Panc1 (cell line): Measurements from ENCODE around the gene BTG4.

Source experiments
- TCF7L2 ChIP-seq: IDR thresholded peaks from 2 replicates; pipeline ENCODE4 v1.6.1; 2011; ENCODE audit warnings: mild to moderate bottlenecking, low read depth, low read length, inconsistent platforms
- TF ChIP-seq, protein P1 (sequence below), 2 experiments: IDR thresholded peaks; 2 replicates each; pipeline ENCODE4 v1.6.1; 2011 to 2012; ENCODE audit warnings: low read depth in 2 of 2, control low read depth in 1 of 2, low read length in 1 of 2, mild to moderate bottlenecking in 1 of 2, moderate library complexity in 1 of 2; ENCODE audit not compliant: insufficient read depth in 1 of 2
- TF ChIP-seq, protein P2 (sequence below): fragments of 450-650 bp; IDR thresholded peaks from 2 replicates; pipeline ENCODE4 v1.5.1; 2017; ENCODE audit warnings: mild to moderate bottlenecking

DNA sequence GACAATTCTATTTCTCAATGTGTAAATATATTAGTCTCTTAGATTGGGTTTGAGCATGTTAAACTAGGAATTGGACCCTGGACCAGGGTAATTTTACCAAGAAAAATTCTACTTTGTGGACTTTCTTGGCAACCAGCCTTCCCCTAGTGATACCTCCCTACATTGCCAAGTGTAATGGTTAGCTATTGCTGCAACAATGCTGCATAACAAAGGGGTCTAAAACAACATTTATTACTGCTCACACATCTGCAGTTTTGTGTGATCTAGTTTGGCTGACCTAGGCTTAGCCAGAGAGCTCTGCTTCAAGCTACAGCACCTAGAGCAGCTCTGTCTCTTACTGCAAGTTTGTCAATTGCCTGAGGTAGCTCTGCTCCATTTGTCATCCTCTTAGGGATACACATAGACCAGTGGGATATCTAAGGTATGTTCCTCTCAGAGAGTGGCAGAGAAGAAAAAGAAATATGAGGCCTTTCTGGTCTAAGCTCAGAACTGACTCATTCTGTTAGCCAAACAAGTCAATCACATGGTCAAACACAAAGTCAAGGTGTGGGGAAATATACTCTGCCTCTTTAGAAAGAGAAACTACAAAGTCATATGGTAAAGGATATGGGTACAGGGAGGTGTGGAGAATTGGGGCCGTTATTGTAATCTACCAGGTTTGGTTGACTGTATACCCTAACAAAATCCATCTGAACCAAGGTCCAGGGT lies 26.4 kb upstream of the BTG4 start:
- TF ChIP-seq, protein P1, sequence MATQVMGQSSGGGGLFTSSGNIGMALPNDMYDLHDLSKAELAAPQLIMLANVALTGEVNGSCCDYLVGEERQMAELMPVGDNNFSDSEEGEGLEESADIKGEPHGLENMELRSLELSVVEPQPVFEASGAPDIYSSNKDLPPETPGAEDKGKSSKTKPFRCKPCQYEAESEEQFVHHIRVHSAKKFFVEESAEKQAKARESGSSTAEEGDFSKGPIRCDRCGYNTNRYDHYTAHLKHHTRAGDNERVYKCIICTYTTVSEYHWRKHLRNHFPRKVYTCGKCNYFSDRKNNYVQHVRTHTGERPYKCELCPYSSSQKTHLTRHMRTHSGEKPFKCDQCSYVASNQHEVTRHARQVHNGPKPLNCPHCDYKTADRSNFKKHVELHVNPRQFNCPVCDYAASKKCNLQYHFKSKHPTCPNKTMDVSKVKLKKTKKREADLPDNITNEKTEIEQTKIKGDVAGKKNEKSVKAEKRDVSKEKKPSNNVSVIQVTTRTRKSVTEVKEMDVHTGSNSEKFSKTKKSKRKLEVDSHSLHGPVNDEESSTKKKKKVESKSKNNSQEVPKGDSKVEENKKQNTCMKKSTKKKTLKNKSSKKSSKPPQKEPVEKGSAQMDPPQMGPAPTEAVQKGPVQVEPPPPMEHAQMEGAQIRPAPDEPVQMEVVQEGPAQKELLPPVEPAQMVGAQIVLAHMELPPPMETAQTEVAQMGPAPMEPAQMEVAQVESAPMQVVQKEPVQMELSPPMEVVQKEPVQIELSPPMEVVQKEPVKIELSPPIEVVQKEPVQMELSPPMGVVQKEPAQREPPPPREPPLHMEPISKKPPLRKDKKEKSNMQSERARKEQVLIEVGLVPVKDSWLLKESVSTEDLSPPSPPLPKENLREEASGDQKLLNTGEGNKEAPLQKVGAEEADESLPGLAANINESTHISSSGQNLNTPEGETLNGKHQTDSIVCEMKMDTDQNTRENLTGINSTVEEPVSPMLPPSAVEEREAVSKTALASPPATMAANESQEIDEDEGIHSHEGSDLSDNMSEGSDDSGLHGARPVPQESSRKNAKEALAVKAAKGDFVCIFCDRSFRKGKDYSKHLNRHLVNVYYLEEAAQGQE (IDR thresholded peaks at IDR 0.05; ENCODE audit: insufficient read depth in 1 of 2, low read depth in 2 of 2, low read length in 1 of 2): no peak
- TF ChIP-seq, protein P2, sequence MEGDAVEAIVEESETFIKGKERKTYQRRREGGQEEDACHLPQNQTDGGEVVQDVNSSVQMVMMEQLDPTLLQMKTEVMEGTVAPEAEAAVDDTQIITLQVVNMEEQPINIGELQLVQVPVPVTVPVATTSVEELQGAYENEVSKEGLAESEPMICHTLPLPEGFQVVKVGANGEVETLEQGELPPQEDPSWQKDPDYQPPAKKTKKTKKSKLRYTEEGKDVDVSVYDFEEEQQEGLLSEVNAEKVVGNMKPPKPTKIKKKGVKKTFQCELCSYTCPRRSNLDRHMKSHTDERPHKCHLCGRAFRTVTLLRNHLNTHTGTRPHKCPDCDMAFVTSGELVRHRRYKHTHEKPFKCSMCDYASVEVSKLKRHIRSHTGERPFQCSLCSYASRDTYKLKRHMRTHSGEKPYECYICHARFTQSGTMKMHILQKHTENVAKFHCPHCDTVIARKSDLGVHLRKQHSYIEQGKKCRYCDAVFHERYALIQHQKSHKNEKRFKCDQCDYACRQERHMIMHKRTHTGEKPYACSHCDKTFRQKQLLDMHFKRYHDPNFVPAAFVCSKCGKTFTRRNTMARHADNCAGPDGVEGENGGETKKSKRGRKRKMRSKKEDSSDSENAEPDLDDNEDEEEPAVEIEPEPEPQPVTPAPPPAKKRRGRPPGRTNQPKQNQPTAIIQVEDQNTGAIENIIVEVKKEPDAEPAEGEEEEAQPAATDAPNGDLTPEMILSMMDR: no peak
- no peak for TF ChIP-seq TCF7L2
